Panc1 (cell line): ENCODE data around the gene BBX.

Source experiments
- CTCF ChIP-seq: fragments of 450-650 bp; IDR thresholded peaks from 2 replicates; pipeline ENCODE4 v1.5.1; 2017; ENCODE audit warnings: mild to moderate bottlenecking
- POLR2AphosphoS5 ChIP-seq: IDR thresholded peaks from 2 replicates; pipeline ENCODE4 v1.6.1; 2012; ENCODE audit warnings: mild to moderate bottlenecking, low read depth, low read length, moderate library complexity
- REST ChIP-seq, 2 experiments: IDR thresholded peaks; 2 replicates each; pipeline ENCODE4 v1.6.1; 2011 to 2012; ENCODE audit warnings: low read depth in 2 of 2, control low read depth in 1 of 2, low read length in 1 of 2, mild to moderate bottlenecking in 1 of 2, moderate library complexity in 1 of 2; ENCODE audit not compliant: insufficient read depth in 1 of 2
- TCF7L2 ChIP-seq: IDR thresholded peaks from 2 replicates; pipeline ENCODE4 v1.6.1; 2011; ENCODE audit warnings: mild to moderate bottlenecking, low read depth, low read length, inconsistent platforms

GRCh38 chr3:107650788-107651187 lies 128.0 kb downstream of the BBX start:
- TF ChIP-seq CTCF: no peak
- TF ChIP-seq POLR2AphosphoS5: no peak
- no peak for TF ChIP-seq TCF7L2
- TF ChIP-seq REST (IDR thresholded peaks at IDR 0.05; ENCODE audit: insufficient read depth in 1 of 2, low read depth in 2 of 2, low read length in 1 of 2): no peak
